ENCODE results near the gene SPHK2.
"Not testable (repeated sequence)": the region's sequence is repeated elsewhere in the genome, so short reads cannot be mapped to it uniquely, and the experiment has no call there.

SPHK2 gene

DNA sequence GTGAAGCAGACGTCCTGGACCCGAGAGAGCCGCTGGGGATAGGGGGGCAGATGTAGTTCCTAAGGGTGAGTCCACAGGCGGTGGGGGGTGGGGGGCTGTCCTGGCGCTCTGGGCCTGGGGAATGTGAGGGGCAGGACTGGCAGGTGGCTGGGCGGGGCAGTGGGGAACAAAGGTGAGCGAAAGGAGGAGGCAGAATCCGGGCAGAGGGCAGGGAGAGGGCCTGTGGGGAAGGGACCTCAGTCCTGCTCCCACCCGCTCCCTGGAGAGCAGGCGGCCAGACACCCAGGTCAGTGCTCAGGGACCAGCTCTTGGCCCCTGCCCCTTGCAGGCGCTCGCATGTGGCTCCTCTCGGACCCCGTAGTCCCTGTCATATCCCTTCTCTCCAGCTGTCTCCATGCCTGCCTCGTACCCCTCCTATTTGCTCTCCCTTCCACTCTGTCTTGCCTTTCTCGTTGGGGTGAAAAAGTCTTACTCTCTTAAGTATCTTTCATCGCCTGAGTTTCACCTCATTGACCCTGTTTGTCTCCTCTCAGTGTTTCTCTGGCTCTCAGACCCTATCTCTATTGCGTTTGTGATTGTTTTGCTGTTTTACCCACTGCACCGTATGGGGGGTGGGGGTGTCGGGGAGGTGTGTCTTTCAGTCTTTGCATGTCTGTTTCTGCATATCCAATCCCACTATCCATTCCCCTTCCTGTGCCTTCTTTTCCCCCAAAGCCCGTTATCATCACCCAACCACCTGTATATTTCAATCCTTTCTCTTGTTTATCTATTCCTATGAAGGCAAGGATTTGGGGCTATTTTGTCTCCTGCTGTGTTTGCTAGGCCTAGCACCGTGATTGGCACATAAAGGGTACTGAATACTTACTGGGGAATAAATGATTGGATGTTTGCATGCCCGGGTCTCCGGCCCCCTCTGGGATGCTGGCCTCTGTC lies 5.8 kb downstream of the SPHK2 start:
- DNase-seq (ENCODE audit: low read depth, low spot score): no peak

DNA sequence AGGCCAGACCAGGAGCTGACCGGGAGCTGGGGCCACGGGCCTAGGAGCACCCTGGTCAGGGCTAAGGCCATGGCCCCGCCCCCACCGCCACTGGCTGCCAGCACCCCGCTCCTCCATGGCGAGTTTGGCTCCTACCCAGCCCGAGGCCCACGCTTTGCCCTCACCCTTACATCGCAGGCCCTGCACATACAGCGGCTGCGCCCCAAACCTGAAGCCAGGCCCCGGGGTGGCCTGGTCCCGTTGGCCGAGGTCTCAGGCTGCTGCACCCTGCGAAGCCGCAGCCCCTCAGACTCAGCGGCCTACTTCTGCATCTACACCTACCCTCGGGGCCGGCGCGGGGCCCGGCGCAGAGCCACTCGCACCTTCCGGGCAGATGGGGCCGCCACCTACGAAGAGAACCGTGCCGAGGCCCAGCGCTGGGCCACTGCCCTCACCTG lies 6.6 kb downstream of the SPHK2 start:
- DNase-seq (ENCODE audit: low read depth, low spot score): no peak

DNA sequence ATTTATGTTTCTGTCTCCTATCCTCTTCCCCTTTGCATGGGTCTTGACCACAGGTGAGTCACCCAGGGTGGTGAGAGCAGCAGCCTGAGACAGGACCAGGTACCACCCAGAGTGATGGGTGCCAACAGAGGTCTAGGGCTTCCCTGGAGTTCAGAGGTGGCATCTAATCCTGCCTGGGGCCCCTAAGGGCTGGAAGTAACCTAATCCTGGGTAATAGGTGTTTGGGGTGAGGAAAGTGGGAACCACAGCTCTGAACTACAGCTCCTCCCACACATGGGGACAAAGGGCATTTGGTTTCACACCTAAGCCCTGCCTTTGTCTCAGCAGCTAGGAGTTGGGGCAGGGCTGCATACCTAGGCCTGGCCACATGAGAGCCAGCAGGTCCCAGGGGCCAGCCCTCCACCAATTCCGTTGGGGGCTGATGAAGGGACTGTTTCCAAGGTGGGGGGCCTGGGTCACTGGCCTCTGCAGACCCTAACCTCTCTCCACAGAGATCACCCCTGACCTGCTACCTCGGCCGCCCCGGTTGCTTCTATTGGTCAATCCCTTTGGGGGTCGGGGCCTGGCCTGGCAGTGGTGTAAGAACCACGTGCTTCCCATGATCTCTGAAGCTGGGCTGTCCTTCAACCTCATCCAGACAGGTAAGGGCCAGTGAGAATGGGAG lies 8.0 kb downstream of the SPHK2 start:
- no peak for DNase-seq (ENCODE audit: low read depth, low spot score)

DNA sequence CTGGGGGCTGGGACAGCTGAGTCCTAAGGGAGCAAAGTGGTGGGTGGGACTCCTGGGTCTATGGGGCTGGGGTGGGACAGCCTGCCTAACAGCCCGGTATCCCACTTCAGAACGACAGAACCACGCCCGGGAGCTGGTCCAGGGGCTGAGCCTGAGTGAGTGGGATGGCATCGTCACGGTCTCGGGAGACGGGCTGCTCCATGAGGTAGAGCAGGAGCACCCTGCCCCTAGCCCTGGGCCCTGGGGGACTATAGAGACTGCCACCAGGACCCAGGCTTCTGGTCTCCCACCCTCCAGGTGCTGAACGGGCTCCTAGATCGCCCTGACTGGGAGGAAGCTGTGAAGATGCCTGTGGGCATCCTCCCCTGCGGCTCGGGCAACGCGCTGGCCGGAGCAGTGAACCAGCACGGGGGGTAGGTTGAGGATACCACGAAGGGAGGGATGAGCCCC lies 8.6 kb downstream of the SPHK2 start:
- no peak for DNase-seq (ENCODE audit: low read depth, low spot score)

DNA sequence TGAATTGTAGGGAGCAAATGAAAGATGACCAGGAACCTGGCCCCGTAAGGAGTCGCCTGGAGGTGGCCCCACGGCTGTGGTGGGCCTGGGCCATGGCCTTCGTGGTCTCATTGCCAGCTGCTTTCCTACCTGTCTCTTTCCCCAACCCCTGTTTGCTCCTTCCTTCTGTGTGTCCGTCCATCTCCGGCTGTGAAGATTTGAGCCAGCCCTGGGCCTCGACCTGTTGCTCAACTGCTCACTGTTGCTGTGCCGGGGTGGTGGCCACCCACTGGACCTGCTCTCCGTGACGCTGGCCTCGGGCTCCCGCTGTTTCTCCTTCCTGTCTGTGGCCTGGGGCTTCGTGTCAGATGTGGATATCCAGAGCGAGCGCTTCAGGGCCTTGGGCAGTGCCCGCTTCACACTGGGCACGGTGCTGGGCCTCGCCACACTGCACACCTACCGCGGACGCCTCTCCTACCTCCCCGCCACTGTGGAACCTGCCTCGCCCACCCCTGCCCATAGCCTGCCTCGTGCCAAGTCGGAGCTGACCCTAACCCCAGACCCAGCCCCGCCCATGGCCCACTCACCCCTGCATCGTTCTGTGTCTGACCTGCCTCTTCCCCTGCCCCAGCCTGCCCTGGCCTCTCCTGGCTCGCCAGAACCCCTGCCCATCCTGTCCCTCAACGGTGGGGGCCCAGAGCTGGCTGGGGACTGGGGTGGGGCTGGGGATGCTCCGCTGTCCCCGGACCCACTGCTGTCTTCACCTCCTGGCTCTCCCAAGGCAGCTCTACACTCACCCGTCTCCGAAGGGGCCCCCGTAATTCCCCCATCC lies 9.4 kb downstream of the SPHK2 start:
- no peak for DNase-seq (ENCODE audit: low read depth, low spot score)

DNA sequence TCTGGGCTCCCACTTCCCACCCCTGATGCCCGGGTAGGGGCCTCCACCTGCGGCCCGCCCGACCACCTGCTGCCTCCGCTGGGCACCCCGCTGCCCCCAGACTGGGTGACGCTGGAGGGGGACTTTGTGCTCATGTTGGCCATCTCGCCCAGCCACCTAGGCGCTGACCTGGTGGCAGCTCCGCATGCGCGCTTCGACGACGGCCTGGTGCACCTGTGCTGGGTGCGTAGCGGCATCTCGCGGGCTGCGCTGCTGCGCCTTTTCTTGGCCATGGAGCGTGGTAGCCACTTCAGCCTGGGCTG lies 9.9 kb downstream of the SPHK2 start:
- DNase-seq (ENCODE audit: low read depth, low spot score): no peak

DNA sequence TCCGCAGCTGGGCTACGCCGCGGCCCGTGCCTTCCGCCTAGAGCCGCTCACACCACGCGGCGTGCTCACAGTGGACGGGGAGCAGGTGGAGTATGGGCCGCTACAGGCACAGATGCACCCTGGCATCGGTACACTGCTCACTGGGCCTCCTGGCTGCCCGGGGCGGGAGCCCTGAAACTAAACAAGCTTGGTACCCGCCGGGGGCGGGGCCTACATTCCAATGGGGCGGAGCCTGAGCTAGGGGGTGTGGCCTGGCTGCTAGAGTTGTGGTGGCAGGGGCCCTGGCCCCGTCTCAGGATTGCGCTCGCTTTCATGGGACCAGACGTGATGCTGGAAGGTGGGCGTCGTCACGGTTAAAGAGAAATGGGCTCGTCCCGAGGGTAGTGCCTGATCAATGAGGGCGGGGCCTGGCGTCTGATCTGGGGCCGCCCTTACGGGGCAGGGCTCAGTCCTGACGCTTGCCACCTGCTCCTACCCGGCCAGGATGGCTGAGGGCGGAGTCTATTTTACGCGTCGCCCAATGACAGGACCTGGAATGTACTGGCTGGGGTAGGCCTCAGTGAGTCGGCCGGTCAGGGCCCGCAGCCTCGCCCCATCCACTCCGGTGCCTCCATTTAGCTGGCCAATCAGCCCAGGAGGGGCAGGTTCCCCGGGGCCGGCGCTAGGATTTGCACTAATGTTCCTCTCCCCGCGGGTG lies 10.4 kb downstream of the SPHK2 start:
- no peak for DNase-seq (ENCODE audit: low read depth, low spot score)

DNA sequence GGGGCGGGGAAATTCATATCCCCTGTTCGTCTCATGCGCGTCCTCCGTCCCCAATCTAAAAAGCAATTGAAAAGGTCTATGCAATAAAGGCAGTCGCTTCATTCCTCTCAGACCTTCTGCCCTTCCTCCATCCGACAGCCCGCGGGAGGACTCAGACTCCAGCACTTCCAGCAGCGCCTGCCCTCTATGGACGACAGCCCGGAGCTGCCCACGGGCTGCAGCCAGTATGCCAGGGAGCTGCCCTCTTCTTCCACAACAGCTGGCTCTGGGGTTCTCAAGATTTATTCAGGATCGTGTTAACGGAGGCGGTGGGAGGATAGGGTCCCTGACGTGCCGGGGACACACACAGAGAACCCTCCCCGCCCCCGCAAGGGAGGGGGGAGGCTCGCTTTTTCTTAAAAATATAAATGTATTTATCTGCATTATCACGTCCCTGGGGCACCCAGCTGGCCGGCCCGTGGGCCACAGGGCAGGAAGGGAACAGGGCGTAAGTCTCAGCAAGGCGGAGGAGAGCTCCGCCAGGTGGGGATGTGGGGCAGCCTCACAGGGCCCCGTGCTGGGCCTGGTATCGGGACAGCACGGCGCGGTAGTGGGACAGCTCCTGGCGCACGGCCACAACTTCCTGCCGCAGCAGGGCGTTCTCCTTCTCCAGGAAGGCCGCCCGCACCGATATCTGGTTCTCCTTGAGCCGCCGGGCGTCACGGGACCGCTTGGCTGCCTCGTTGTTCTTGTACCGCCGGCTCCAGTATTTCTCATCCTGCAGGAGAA lies 11.2 kb downstream of the SPHK2 start:
- DNase-seq (ENCODE audit: low read depth, low spot score): no peak

DNA sequence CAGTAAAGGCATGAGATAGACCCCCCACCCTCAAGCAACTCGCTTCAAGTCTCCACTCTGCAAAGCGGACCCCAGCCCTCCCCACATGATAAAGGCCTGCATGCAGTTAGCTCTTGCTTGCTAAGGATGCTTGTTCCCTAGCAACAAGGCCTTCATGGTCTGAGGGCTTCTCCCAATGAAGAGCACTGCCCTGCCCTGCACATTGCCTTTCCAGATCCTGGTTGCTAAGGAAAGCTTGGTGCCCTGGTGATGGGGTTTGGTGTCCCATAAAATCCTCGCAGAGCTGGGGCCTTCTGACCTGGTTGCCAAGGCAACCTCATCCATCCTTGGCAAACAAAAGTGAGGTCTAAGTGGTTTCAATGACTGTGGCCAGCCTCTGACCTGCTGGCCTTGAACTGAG lies 11.9 kb downstream of the SPHK2 start:
- no peak for DNase-seq (ENCODE audit: low read depth, low spot score)

DNA sequence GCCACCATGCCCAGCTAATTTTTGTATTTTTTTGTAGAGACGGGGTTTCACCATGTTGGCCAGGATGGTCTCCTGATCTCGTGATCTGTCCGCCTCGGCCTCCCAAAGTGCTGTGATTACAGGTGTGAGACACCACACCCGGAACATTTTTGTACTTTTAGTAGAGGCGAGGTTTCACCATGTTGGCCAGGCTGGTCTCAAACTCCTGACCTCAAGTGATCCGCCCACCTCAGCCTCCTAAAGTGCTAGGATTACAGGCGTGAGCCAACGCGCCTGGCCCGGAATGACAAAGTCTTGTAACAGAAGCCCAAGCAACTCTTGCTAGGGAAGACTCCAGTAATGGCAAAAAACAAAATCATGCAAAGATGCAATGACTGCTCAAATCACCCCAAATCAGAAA lies 13.0 kb downstream of the SPHK2 start:
- DNase-seq (ENCODE audit: low read depth, low spot score): not testable (repeated sequence)

DNA sequence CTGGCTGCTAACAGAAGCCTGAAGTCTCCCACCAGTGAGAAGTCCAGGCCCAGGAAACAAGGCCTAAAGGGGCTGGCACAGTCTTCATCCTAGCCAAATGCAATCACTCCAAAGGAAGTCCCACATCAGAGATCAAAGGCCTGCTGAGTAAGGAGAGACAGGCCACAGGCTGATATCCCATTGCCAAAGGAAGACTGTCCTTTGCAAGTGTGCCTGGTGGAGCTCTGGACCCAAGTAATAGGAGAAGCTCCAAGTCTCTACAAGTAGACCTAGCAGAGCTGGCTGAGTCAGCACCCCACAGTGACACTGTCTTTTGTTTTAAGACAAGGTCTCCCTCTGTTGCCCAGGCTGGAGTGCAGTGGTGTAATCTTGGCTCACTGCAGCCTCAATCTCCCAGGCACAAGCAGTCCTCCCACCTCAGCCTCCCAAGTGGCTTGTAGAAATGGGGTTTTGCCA lies 13.4 kb downstream of the SPHK2 start:
- DNase-seq (ENCODE audit: low read depth, low spot score): no peak

DNA sequence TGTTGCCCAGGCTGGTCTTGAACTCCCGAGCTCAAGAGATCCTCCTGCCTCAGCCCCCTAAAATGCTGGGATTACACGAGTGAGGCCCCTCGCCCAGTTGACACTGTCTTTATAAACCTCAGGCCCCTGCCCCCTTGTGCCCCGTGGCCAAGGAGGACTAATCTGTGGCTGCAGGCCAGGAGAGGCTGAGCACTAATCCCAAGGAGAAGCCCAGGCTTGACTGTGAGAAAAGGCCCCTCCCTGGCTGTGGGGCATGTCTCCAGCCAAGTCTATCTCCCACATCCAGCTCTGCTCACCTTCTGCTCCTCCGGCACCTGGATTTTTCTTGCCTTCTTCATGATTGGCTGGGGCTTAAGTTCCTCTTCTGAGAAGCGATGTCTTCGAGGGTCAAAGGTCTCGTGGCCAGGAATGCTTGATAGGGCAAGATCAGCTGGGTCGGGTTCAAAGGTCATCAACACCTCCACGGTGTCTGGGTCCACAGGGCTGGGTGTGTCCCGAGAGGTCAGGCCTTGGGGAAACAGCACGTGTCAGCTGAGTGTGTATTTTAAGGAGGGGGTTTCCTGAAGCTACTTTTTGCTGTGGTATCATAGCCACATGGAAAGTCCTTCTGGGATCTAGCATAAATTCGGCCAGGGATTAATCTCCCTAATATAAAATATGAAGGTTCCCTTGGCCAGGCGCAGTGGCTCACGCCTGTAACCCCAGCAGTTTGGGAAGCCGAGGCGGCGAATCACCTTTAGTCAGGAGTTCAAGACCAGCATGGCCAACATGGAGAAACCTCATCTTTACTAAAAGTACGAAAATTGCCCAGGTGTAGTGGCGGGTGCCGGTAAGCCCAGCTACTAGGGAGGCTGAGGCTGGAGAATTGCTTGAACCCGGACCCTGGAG lies 14.1 kb downstream of the SPHK2 start:
- DNase-seq (ENCODE audit: low read depth, low spot score): no peak

DNA sequence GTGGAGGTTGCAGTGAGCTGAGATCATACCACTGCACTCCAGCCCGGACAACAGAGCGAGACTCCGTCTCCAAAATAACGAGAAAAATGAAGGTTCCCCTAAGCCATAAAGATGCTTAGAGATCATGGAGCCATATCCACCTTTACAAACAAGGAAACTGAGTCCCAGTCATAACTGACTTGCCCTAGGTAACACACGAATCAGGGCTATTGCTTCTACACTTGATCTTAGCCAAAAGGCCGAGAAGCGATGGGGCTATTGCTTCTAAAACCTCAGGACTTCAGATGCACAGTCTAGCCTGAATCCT lies 14.7 kb downstream of the SPHK2 start:
- no peak for DNase-seq (ENCODE audit: low read depth, low spot score)

DNA sequence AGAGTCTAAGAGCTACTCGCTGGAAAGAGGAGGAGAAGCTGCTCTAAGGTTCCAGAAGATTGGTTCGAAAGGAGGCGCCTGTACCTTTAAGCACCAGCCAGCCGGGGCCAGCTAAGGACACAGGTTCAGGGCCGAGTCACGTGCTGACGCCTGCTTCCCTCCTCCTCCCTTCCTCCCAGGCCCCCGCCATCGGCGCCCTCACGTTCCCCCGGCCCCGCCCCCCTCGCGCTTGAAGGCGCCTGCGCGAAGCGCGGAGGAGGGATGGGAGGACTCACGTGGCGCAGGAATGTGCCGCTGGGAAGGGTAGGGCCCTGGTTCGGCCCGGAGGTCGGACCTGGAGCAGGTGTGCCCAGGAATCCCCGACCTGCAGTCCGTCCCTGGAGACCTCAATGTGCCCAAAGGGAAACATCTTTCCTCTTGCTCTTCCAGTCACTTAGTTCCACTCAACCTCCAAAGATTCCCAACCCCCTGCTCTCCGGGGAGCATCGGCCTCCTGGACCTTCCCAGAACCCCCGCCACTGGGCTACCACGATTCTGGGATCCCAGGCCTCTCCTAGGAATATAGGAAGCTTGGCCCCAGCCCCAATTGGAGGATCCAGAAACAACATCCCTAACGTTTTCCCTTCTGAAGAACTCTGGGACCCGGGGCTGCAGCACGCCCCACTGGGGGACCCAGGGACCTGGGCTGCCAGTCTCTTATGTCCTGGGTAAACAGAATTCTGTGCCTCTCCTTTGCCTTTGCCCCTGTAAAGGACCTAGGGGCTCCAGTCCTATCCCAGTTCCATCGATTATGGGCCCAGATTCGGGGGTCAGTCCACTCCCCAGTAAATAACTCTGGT lies 15.3 kb downstream of the SPHK2 start:
- peak; percentile 86 for DNase-seq (ENCODE audit: low read depth, low spot score)

DNA sequence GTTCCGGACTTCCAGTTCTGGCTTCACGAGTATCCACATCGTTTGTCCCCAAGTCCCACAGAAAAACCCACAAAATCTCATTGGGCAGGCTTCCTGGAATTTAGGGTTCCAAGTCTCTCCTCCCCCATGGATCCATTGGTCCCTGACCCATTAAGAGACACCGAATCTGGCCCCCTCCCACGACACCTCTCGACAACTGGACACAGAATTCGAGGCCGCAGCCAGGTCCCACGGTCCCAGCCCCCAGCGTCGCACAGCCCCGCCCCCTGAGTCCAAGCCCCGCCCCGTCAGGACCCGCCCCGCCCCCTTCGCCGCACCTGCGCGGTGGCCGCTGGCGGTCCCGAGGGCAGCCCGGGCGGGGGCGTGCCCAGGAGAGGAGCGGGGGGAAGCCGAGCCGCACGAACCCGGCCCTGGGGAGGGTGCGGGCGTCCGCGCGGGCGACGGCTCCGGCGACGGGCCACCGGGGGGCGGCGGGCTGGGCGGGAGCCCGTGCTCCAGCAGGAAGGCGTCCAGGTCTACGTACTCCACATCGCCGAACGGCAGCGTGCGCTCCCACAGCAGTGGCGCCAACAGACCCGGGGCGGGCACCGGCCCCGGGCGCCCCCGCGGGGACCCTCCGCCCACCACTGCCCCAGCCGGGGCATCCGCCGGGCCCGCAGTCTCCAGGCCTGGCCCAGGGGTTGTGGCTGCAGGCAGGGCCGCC lies 16.1 kb downstream of the SPHK2 start:
- no peak for DNase-seq (ENCODE audit: low read depth, low spot score)

DNA sequence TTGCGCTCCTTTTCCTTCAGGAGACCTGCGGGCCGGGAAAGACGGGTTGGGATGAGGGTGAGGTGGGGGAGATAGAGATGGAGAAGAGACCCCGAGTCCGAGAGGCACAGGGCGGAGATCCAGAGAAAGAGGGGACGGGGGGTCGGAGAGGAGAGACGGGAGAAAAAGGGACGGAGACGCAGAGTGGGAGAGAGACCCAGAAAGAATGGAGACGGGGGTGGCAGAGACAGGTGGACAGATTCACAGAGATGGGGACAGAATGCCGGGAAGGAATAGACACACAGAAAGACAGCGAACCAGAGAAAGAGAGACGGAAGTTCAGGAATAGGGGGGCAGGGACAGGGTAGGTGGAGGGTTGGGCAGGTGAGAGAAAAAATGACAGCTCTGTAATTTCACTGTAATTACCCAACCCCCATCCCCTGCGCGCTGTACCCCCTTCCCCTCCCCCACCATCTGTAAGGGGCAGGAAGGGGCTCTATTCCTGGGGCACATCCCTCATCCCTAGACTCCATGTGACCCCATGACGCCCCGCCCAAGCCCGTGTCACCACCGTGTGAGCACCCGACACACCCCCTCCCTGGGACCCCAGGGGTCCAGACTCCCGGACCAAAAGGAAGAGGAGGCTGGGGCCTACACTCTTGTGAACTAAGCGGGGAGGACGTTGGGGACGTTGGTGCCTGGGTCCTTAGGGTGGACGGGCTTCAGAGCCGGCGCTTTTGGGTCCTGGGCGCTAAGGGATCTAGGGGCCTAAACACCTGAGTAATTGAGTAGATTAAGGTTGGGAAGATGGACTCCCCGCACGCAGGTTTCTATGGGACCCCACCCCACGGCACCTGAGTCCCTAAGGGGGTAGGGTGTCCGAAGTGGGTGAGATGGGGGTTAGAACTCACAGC lies 16.9 kb downstream of the SPHK2 start:
- no peak for DNase-seq (ENCODE audit: low read depth, low spot score)

DNA sequence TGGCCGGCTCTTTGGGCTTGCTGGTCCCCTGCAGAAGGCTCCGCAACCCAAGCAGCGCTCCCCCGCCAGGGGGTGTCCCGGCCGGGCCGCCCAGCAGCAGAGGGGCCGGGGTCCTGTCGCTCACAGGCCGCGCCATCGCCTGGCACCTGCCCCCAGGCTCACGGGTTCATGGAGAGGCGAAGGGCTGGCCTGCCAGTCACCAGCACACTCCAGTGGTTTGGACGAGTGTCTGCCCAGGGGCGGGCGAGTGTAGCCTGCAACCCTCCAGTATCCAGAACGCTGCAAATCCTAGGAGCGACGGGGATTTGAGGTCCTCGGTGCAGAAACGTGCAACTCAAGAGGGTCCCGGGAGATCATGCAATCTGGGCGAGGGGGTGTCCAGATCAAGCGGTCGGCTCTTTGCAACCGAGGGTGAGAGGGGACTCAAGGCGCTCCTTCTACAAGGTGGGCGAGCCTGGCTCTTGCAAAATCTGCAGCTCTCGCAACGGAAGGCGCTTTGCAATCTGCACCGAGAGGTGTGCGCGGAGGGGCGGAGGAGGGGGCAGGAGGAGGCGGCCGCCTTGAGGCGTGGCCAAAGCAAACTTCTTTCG lies 17.6 kb downstream of the SPHK2 start, which contains the start of gene DBP:
Gene DBP, minus strand, starts transcription at position 521 of the 590 bp plus-strand sequence. Its CDS starts 385 bp downstream, at position 136.
- no peak for DNase-seq (ENCODE audit: low read depth, low spot score)

Data from activated naive CD8-positive, alpha-beta T cell treated with anti-CD3 and anti-CD28 coated beads, Interleukin-2, amount 50 U/mL, for 16 hours (primary cell).